Caco-2 (cell line): ENCODE data around the gene MARCHF10. TPM values are rescaled to one million over a fixed set of nuclear protein-coding genes. Genes with fewer than 3 reads are reported as not detected.

Experiments
- BruUV-seq: library from RNA; stranded (reverse); fragments of 400-500 nt; replicated peaks from 2 replicates; lab custom pipeline; 2021; lab: Mats Ljungman, UMichigan
- CTCF ChIA-PET: fragments of 300-600 bp; sonication (Branson Sonifier 250); formaldehyde crosslinking; loops from one replicate; lab custom pipeline; 2022; ENCODE audit warnings: antibody characterized with exemption; lab: Charles Lee
- POLR2A ChIA-PET: fragments of 300-600 bp; sonication (Branson Sonifier 250); formaldehyde crosslinking; loops from one replicate; lab custom pipeline; 2022; ENCODE audit warnings: antibody characterized with exemption; lab: Charles Lee
- DNase-seq, 2 experiments: peaks; one replicate each; pipeline versions ENCODE4 v3.0.0 to v3.0.0-alpha.2; 2020 to 2022
- H3K27me3 ChIP-seq: replicated peaks from 2 replicates; pipeline ENCODE4 v1.6.0; 2011; ENCODE audit warnings: low read length; ENCODE audit not compliant: control insufficient read depth, insufficient read depth
- H3K36me3 ChIP-seq: 2 replicates; pipeline ENCODE4 v1.5.1; 2011; ENCODE audit warnings: low read length; ENCODE audit not compliant: control insufficient read depth, insufficient read depth
- H3K4me1 ChIP-seq: fragments of 250-450 bp; sonication (Bioruptor Pico); 2 replicates; pipeline ENCODE4 v1.5.1; 2020; ENCODE audit warnings: mild to moderate bottlenecking
- H3K4me3 ChIP-seq: 2 replicates; pipeline ENCODE4 v1.5.1; 2011; ENCODE audit warnings: low read depth, mild to moderate bottlenecking, control low read depth, low read length
- H3K9me3 ChIP-seq: fragments of 250-450 bp; sonication (Bioruptor Pico); 2 replicates; pipeline ENCODE4 v1.5.1; 2020; ENCODE audit warnings: mild to moderate bottlenecking, moderate library complexity
- H3K27ac Mint-ChIP-seq: one replicate; pipeline ENCODE4 v1.8.0; 2022; ENCODE audit warnings: mixed read lengths; ENCODE audit not compliant: unreplicated experiment
- H3K27me3 Mint-ChIP-seq: one replicate; pipeline ENCODE4 v1.8.0; 2022; ENCODE audit warnings: mixed read lengths; ENCODE audit not compliant: insufficient read depth, unreplicated experiment
- H3K36me3 Mint-ChIP-seq: one replicate; pipeline ENCODE4 v1.8.0; 2022; ENCODE audit warnings: mild to moderate bottlenecking, mixed read lengths; ENCODE audit not compliant: insufficient read depth, unreplicated experiment
- H3K4me1 Mint-ChIP-seq: one replicate; pipeline ENCODE4 v1.8.0; 2022; ENCODE audit warnings: low read depth, mixed read lengths; ENCODE audit not compliant: unreplicated experiment
- H3K4me3 Mint-ChIP-seq: one replicate; pipeline ENCODE4 v1.8.0; 2022; ENCODE audit warnings: mild to moderate bottlenecking, moderate library complexity, mixed read lengths; ENCODE audit not compliant: unreplicated experiment
- H3K9me3 Mint-ChIP-seq: one replicate; pipeline ENCODE4 v1.8.0; 2022; ENCODE audit warnings: mixed read lengths; ENCODE audit not compliant: unreplicated experiment
- intact Hi-C: fragments of 100-400 bp; cut with micrococcal nuclease; formaldehyde crosslinking; loops from one replicate; pipeline ENCODE4 v1.10.0; 2022; ENCODE audit not compliant: unreplicated experiment
- total RNA-seq: library from RNA; stranded (reverse); gene quantifications from 2 replicates; pipeline ENCODE4 v1.2.3, GENCODE V29; 2022
- TF ChIP-seq, protein P1 (sequence below), 2 experiments: fragments of 200-600 bp in 1 of 2; IDR thresholded peaks; 1 replicate in 1 of 2; 2 replicates in 1 of 2; pipeline versions ENCODE4 v1.5.1 to v1.8.0; 2011 to 2022; ENCODE audit warnings: antibody characterized with exemption in 1 of 2, control low read depth in 1 of 2, inconsistent platforms in 1 of 2, low read depth in 1 of 2, low read length in 1 of 2, mild to moderate bottlenecking in 1 of 2, moderate library complexity in 1 of 2; ENCODE audit not compliant: insufficient read depth in 1 of 2, severe bottlenecking in 1 of 2, unreplicated experiment in 1 of 2

MARCHF10 gene
- total RNA-seq, 1 experiment from 2014 or later: not detected

DNA sequence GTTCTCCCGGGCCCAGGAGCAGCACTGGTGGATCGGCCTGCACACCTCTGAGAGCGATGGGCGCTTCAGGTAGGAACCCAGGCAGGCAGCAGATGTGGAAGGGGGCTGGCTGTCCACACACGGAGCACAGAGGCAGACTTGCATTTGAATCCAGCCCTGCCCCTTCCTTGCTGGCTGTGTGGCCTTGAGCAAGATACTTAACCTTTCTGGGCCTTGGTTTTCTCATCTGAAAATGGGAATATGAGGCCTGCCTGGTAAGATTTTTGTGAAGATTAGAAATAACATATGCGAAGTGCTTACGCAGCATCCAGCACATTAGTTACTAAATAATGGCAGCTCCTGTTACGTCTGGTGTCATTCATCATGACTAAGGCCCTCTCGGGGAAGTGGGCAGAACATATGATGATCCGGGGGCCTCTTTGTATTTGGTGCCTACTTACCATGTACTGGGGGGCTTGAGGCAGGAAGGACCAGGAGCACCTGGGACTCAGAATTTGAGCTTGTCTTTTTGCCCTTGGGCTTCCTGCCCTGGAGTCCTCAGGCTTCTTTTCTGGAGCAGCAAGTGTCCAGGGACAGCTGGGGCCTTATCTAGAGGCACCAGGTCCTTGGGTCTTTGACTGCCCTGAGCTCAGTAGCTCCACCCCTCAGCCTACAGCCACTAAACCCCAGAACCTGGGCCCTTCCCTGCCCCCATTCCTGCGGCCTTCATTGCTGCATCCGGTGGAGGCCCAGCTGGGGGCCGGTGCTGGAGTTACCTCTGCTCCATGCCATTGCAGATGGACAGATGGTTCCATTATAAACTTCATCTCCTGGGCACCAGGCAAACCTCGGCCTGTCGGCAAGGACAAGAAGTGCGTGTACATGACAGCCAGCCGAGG lies 126.8 kb downstream of the MARCHF10 start:
- no peaks in the 10 kb centered on the region for H3K4me1 Mint-ChIP-seq
- POLR2A ChIA-PET: no interaction called here
- TF ChIP-seq, protein P1, sequence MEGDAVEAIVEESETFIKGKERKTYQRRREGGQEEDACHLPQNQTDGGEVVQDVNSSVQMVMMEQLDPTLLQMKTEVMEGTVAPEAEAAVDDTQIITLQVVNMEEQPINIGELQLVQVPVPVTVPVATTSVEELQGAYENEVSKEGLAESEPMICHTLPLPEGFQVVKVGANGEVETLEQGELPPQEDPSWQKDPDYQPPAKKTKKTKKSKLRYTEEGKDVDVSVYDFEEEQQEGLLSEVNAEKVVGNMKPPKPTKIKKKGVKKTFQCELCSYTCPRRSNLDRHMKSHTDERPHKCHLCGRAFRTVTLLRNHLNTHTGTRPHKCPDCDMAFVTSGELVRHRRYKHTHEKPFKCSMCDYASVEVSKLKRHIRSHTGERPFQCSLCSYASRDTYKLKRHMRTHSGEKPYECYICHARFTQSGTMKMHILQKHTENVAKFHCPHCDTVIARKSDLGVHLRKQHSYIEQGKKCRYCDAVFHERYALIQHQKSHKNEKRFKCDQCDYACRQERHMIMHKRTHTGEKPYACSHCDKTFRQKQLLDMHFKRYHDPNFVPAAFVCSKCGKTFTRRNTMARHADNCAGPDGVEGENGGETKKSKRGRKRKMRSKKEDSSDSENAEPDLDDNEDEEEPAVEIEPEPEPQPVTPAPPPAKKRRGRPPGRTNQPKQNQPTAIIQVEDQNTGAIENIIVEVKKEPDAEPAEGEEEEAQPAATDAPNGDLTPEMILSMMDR (IDR thresholded peaks at IDR 0.05; ENCODE audit: insufficient read depth in 1 of 2, low read depth in 1 of 2, low read length in 1 of 2, severe bottlenecking in 1 of 2, unreplicated experiment in 1 of 2): no peak
- 0 out of 2 replicates have a peak, but pooled peaks cover 3% of the 10 kb centered on the region for H3K9me3 ChIP-seq
- DNase-seq: no peak
- H3K27ac Mint-ChIP-seq: no peak overlapping the region
- H3K36me3 Mint-ChIP-seq: no peaks in the 10 kb centered on the region
- no peaks in the 10 kb centered on the region for H3K4me1 ChIP-seq
- intact Hi-C loops: no loop called here
- CTCF ChIA-PET: interaction anchor here (1.2 kb wide), 1 partner anchor 129 kb away, joined by 4 read pairs; no protein-coding TSS in a partner anchor
- peak overlapping the region; percentile 55 for H3K4me3 ChIP-seq
- TSS peak; percentile 33 for BruUV-seq
- no peaks in the 10 kb centered on the region for H3K9me3 Mint-ChIP-seq
- no peaks in the 10 kb centered on the region for H3K27me3 ChIP-seq
- H3K27me3 Mint-ChIP-seq: no peaks in the 10 kb centered on the region
- peak overlapping the region; percentile 76 for H3K4me3 Mint-ChIP-seq
- no peaks in the 10 kb centered on the region for H3K36me3 ChIP-seq

DNA sequence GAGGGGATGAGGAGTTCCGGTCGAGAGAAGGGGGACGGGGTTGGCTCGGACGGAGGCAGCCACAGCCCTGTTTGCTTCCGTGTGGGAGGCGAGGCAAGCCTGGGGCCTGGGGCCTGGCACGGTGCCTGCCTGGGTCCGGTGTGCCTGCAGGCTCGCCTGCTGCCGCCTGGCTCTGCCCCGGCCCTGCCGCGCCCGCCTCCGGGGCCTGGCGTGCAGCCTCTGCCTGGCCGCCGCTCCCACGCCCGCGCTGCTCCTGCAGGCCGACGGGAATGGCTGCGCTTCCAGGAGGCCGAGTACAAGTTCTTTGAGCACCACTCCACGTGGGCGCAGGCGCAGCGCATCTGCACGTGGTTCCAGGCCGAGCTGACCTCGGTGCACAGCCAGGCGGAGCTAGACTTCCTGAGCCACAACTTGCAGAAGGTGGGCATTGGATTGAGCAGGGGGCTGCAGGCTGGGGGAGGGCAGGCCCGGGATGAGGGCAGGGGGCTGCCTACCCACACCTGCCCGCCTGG lies 127.5 kb downstream of the MARCHF10 start:
- Mint-ChIP-seq H3K27ac (no peak overlapping the region), H3K4me1 (no peaks in the 10 kb centered on the region), H3K36me3 (no peaks in the 10 kb centered on the region), H3K9me3 (no peaks in the 10 kb centered on the region), H3K4me3 (peak overlapping the region; percentile 76), H3K27me3 (no peaks in the 10 kb centered on the region)
- ChIA-PET POLR2A (no interaction called here), CTCF (interaction anchor here (1.2 kb wide), 1 partner anchor 128 kb away, joined by 4 read pairs; no protein-coding TSS in a partner anchor)
- 0 out of 2 replicates have a peak, but pooled peaks cover 1% of the 10 kb centered on the region for H3K9me3 ChIP-seq
- intact Hi-C loops: no loop called here
- BruUV-seq: no TSS peak
- TF ChIP-seq, protein P1 (IDR thresholded peaks at IDR 0.05; ENCODE audit: insufficient read depth in 1 of 2, low read depth in 1 of 2, low read length in 1 of 2, severe bottlenecking in 1 of 2, unreplicated experiment in 1 of 2): no peak
- no peaks in the 10 kb centered on the region for H3K27me3 ChIP-seq
- peak; percentile 62 to 66 for DNase-seq
- no peaks in the 10 kb centered on the region for H3K4me1 ChIP-seq
- no peaks in the 10 kb centered on the region for H3K36me3 ChIP-seq
- H3K4me3 ChIP-seq: peak overlapping the region; percentile 55

DNA sequence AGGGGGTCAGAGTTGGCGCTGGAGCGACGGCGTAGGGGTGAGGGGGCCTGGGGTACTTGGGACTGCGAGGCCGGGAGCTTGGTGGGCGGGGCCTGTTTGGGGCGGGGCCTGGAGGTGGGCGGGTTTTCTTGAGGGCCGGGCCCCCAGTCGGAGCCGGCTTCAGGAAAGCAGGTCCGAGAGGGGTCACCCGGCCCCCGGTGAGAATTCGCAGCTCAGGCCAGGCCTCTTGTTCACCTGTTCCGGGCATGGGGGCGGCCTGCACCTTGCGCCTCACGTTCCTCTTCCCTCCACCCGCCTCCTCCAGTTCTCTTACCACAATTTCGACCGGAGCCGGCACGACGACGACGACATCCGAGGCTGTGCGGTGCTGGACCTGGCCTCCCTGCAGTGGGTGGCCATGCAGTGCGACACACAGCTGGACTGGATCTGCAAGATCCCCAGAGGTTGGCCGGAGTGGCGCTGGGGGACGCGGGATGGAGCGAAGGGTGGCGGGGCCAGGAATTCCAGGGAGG lies 128.2 kb downstream of the MARCHF10 start:
- POLR2A ChIA-PET: interaction anchor here (0.6 kb wide), 1 partner anchor 608 kb away, joined by 3 read pairs; no protein-coding TSS in a partner anchor

More for the DNA sequence above, 128.2 kb downstream of the MARCHF10 start:
- H3K4me3 Mint-ChIP-seq: peak overlapping the region; percentile 76
- Histone ChIP-seq H3K36me3 (no peaks in the 10 kb centered on the region), H3K27me3 (no peaks in the 10 kb centered on the region), H3K4me1 (no peaks in the 10 kb centered on the region), H3K4me3 (peak overlapping the region; percentile 55), H3K9me3 (no peaks in the 10 kb centered on the region)
- TF ChIP-seq, protein P1 (IDR thresholded peaks at IDR 0.05; ENCODE audit: insufficient read depth in 1 of 2, low read depth in 1 of 2, low read length in 1 of 2, severe bottlenecking in 1 of 2, unreplicated experiment in 1 of 2): no peak
- H3K4me1 Mint-ChIP-seq: no peaks in the 10 kb centered on the region
- intact Hi-C loops: no loop called here
- no peaks in the 10 kb centered on the region for H3K36me3 Mint-ChIP-seq
- no peaks in the 10 kb centered on the region for H3K9me3 Mint-ChIP-seq
- BruUV-seq: no TSS peak
- no peak overlapping the region for H3K27ac Mint-ChIP-seq
- no peaks in the 10 kb centered on the region for H3K27me3 Mint-ChIP-seq
- CTCF ChIA-PET: no interaction called here
- DNase-seq: peak in 1 of 2 experiments; percentile 32
